GM12891 (cell line): ENCODE data around the gene LOXHD1.

Experiments
- DNase-seq: peaks from one replicate; pipeline ENCODE4 v3.0.0; 2011; ENCODE audit warnings: low spot score; ENCODE audit not compliant: insufficient read length
- FAIRE-seq: peaks from 2 replicates; lab custom pipeline; 2011; peaks lifted over from hg19 to GRCh38; lab: Jason Lieb, UNC
- PAX5 ChIP-seq: IDR thresholded peaks from 2 replicates; pipeline ENCODE4 v1.6.1; 2011; ENCODE audit warnings: low read length, moderate library complexity, mild to moderate bottlenecking; ENCODE audit not compliant: insufficient read depth, severe bottlenecking
- POLR2A ChIP-seq: IDR thresholded peaks from 2 replicates; pipeline ENCODE4 v1.6.1; 2011; ENCODE audit warnings: low read depth, low read length, control low read depth
- POLR2AphosphoS5 ChIP-seq: IDR thresholded peaks from 2 replicates; pipeline ENCODE4 v1.6.1; 2011; ENCODE audit warnings: low read depth, low read length, control low read depth
- POU2F2 ChIP-seq: IDR thresholded peaks from 2 replicates; pipeline ENCODE4 v1.6.1; 2011; ENCODE audit warnings: low read depth, mild to moderate bottlenecking, control low read depth, low read length, moderate library complexity
- SPI1 ChIP-seq: IDR thresholded peaks from 2 replicates; pipeline ENCODE4 v1.6.1; 2011; ENCODE audit warnings: low read depth, low read length, control low read depth
- TAF1 ChIP-seq: IDR thresholded peaks from 2 replicates; pipeline ENCODE4 v1.6.1; 2011; ENCODE audit warnings: low read depth, low read length, control low read depth

Gene LOXHD1

GRCh38 chr18:46484971-46485370 is 172.0 kb downstream of the LOXHD1 start:
- TF ChIP-seq PAX5 (no peak), SPI1 (no peak), POU2F2 (no peak), TAF1 (no peak), POLR2A (no peak), POLR2AphosphoS5 (no peak)
- no peak for FAIRE-seq
- no peak for DNase-seq

- DNase-seq (no peak), FAIRE-seq (no peak)
- TF ChIP-seq POLR2A (no peak), POU2F2 (no peak), PAX5 (no peak), POLR2AphosphoS5 (no peak), SPI1 (no peak), TAF1 (no peak)
Measured at GRCh38 chr18:46482831-46483230, 174.2 kb downstream of the LOXHD1 start.

DNA sequence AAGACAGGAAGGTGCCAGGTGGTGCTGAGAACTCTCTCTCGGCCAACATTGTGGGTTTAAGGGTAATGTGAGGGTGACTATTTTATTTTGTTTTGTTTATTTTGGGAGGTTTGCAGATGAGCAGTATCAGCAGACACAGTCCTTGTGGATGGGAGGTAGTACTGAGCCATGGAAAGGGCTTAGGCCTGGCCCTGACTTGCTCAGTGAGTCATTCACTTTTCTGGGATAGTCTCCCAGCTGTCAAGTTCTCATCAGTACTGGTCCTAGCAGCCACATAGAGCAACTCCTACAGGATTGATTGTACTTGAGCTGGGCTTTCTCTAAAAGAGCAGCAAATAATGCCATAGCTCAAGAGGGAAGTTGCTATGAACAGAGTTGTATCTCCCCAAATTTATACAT is 175.2 kb downstream of the LOXHD1 start:
- TF ChIP-seq POLR2A = no peak
- no peak for TF ChIP-seq PAX5
- no peak for TF ChIP-seq TAF1
- no peak for TF ChIP-seq POLR2AphosphoS5
- TF ChIP-seq SPI1 = no peak
- no peak for TF ChIP-seq POU2F2
- FAIRE-seq = no peak
- no peak for DNase-seq

- DNase-seq (peak; percentile 39), FAIRE-seq (peak; percentile 54)
- TF ChIP-seq SPI1 = no peak
- TF ChIP-seq PAX5 = no peak
Measured at GRCh38 chr18:46481048-46481846, 175.8 kb downstream of the LOXHD1 start.

GRCh38 chr18:46480226-46480625 is 176.8 kb downstream of the LOXHD1 start:
- FAIRE-seq (no peak), DNase-seq (no peak)
- TF ChIP-seq SPI1 (no peak), POLR2A (no peak), TAF1 (no peak), PAX5 (no peak), POLR2AphosphoS5 (no peak), POU2F2 (no peak)

- TF ChIP-seq POU2F2 = no peak
- no peak for TF ChIP-seq POLR2AphosphoS5
- no peak for TF ChIP-seq POLR2A
- no peak for TF ChIP-seq PAX5
- no peak for TF ChIP-seq SPI1
- no peak for TF ChIP-seq TAF1
- no peak for DNase-seq
- no peak for FAIRE-seq
Measured at GRCh38 chr18:46478796-46479195, 178.2 kb downstream of the LOXHD1 start.

DNA sequence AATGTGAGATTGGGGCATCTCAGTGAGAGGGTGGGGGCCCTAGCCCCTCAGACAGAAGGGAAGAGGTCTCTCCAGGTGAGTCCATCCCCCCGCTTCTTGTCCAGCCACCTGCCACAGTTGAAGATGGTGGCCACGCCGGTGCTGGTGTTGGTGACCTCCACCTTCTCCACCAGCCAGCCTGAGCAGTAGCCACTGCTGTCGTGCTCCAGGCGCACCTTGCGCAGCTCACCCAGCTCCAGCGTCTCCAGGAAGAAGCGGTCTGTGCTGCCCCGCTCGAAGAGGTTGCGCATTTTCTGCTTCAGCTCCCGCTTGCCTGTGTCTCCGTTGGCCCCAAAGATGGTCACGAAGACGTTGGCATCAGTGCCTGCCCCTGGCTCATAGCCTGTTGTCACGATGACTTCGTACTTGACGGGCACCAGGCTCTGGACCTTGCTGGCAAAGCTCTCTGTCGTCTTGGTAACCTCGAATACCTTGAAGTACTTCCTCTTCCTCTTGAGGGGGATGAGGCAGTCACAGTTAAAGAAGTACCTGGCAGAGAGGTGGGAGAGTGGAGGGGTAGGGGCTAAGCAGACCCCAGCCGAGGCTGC is 179.5 kb downstream of the LOXHD1 start:
- no peak for TF ChIP-seq TAF1
- TF ChIP-seq POLR2AphosphoS5 = no peak
- no peak for TF ChIP-seq SPI1
- no peak for TF ChIP-seq POLR2A
- TF ChIP-seq POU2F2 = no peak
- FAIRE-seq (no peak), DNase-seq (no peak)

DNA sequence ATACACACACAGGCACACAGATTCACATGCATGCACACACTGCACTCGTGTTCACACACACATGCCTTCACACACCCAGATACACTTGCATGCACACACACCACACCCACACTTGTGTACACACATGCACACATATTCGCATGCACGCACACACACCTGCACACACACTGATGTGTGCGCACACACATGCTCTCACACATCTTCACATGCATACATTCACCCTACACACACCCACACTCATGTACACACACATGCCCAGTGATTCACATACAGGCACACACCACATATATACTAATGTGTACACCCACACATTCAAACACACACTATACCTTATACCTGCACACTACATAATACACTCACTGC is 181.6 kb downstream of the LOXHD1 start:
- TF ChIP-seq POLR2AphosphoS5 (no peak), PAX5 (no peak), POU2F2 (no peak), TAF1 (no peak), SPI1 (no peak), POLR2A (no peak)
- FAIRE-seq (peak; percentile 47), DNase-seq (no peak)

DNA sequence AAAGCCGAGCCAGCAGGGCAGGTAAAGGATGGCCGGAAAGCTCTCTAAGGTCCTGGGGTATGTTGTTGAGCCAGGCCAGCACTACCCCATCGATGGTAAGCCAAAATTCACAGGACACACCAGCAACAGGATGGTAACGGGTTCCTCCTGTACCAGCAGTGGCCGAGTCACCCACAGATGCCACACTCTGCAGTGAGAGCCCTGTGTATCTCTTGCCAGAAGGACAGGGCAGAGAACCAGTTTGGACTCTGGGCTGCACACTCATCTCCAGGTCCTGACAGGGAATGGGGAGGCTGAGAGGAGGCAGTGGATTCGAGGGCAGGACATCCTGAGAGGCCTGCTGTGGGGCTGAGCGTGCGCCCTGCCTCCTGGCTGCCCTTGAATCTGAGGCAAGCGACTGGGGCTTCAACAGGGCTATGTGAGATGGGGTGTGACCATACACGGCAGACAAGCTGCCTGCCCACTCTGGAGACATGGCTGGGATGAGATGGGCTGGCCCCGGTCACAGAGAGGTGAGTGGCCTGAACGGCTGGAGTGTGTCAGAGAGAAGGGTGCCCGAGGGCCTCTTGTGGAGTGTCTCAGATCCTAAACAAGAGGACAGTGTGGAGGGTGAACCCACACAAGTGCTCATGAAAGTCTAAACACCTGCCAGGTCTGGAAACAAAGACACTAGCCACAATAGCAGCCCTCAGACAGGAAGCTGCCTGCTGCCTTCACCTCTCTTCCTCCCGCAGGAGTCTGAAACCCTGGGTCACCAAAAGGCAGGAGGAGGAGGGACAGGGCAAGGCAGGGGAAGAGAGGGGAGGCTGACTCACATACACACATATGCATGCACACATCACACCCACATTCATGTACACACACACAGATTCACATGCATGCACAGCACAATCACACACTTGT is 182.3 kb downstream of the LOXHD1 start:
- DNase-seq (no peak), FAIRE-seq (no peak)
- no peak for TF ChIP-seq POLR2A
- no peak for TF ChIP-seq POU2F2
- no peak for TF ChIP-seq POLR2AphosphoS5
- TF ChIP-seq PAX5 = no peak
- no peak for TF ChIP-seq SPI1
- TF ChIP-seq TAF1 = no peak
